ENCODE data around the gene MUC2. TPM values are rescaled to one million over a fixed set of nuclear protein-coding genes. Genes with fewer than 3 reads are reported as not detected.

MUC2 gene
- total and polyA plus RNA-seq, 2 of the 4 experiments (the other 2 are of a cell fraction): not detected

GRCh38 chr11:1100417-1101245 lies 26.0 kb downstream of the MUC2 start:
- WGBS, 2 experiments (ENCODE audit: extremely low coverage in 2 of 2, insufficient read length in 1 of 2): 88% methylated on average over 17 of the region's 33 CpGs; no CpG with 5 or more reads in 1 of the 2 experiments
- Histone ChIP-seq H2BK120ac (ENCODE audit: low read depth, low read length) (no peak overlapping the region), H3K14ac (replicated peaks; ENCODE audit: low read depth, low read length) (no peak overlapping the region), H3K4me1 (ENCODE audit: control insufficient read depth, insufficient read depth, low read length) (no peaks in the 10 kb centered on the region), H3K18ac (ENCODE audit: low read depth, low read length) (no peak overlapping the region), H3K9ac (ENCODE audit: low read depth, low read length) (no peak overlapping the region), H3K23ac (ENCODE audit: low read depth, low read length) (no peak overlapping the region), H3K79me1 (ENCODE audit: low read depth in 1 of 2, low read length in 2 of 2) (no peaks in the 10 kb centered on the region), H4K8ac (ENCODE audit: low read depth in 2 of 2, low read length in 2 of 2) (no peak overlapping the region), H4K5ac (ENCODE audit: low read depth, low read length) (no peak overlapping the region), H3K27ac (ENCODE audit: insufficient read depth, low read length) (no peak overlapping the region), H2AFZ (replicated peaks; ENCODE audit: low read length, poor library complexity) (no peak overlapping the region), H4K91ac (ENCODE audit: insufficient read depth, low read depth, low read length) (no peak overlapping the region), H3K4me3 (ENCODE audit: insufficient read depth, low read depth, low read length) (no peak overlapping the region), H3K27me3 (ENCODE audit: control insufficient read depth, insufficient read depth, low read length) (no peaks in the 10 kb centered on the region), H2BK15ac (ENCODE audit: low read depth, low read length) (no peak overlapping the region), H3K4me2 (ENCODE audit: low read depth, low read length) (no peak overlapping the region), H2AK5ac (ENCODE audit: low read depth, low read length) (no peak overlapping the region), H2BK5ac (ENCODE audit: low read depth, low read length, poor library complexity, severe bottlenecking) (no peak overlapping the region), H2AK9ac (replicated peaks; ENCODE audit: low read depth, low read length, poor library complexity) (no peak overlapping the region), H3K56ac (ENCODE audit: extremely low read depth, insufficient read depth, low read length) (no peak overlapping the region), H2BK20ac (ENCODE audit: low read depth, low read length) (no peak overlapping the region), H3K9me1 (ENCODE audit: insufficient read depth, low read length) (no peaks in the 10 kb centered on the region), H3K36me3 (ENCODE audit: control insufficient read depth, insufficient read depth, low read length) (no peaks in the 10 kb centered on the region), H3K9me3 (ENCODE audit: control insufficient read depth, insufficient read depth, low read length) (peaks cover 9% of the 10 kb centered on the region; the same call in 1 of the 2 replicates), H3K4ac (ENCODE audit: low read depth, low read length) (no peak overlapping the region), H4K20me1 (ENCODE audit: insufficient read depth, low read length) (no peaks in the 10 kb centered on the region)
- ChIA-PET CTCF (no interaction called here), POLR2A (ENCODE audit: unreplicated experiment) (no interaction called here)
- TF ChIP-seq NFE2L2 (IDR thresholded peaks at IDR 0.05; ENCODE audit: low read depth, low read length): no peak
- no peak for TF ChIP-seq RFX5 (IDR thresholded peaks at IDR 0.05; ENCODE audit: low read depth, low read length)
- TF ChIP-seq MAZ (IDR thresholded peaks at IDR 0.05; ENCODE audit: borderline replicate concordance, low read depth, low read length): no peak
- no peak for TF ChIP-seq MXI1 (IDR thresholded peaks at IDR 0.05; ENCODE audit: borderline replicate concordance, low read depth, low read length)
- ATAC-seq (ENCODE audit: low read depth) (no peak), DNase-seq (no peak)
- dilution Hi-C loops (cut with HindIII; ENCODE audit: low sequenced_read_pairs, unreplicated experiment): no loop called here
- in situ Hi-C loops (cut with MboI; ENCODE audit: low sequenced_read_pairs): no loop called here
- no TSS peak for BruUV-seq (replicated peaks)
- intact Hi-C loops (cut with micrococcal nuclease): no loop called here

Measured in IMR-90 (cell line).